Osteocyte (in vitro differentiated cells): ENCODE data around the gene PELI3. TPM values are rescaled to one million over a fixed set of nuclear protein-coding genes. Genes with fewer than 3 reads are reported as not detected.

ENCODE experiments used
- DNase-seq: peaks from one replicate; pipeline ENCODE4 v3.0.0; 2021; ENCODE audit warnings: mixed read lengths; ENCODE audit not compliant: unreplicated experiment; ENCODE audit errors: extremely low spot score
- H3K27ac Mint-ChIP-seq: one replicate; pipeline ENCODE4 v1.8.0; 2021; ENCODE audit warnings: mild to moderate bottlenecking, mixed read lengths; ENCODE audit not compliant: unreplicated experiment
- H3K27me3 Mint-ChIP-seq: one replicate; pipeline ENCODE4 v1.8.0; 2021; ENCODE audit warnings: mixed read lengths; ENCODE audit not compliant: unreplicated experiment
- H3K36me3 Mint-ChIP-seq: one replicate; pipeline ENCODE4 v1.8.0; 2021; ENCODE audit warnings: mixed read lengths; ENCODE audit not compliant: unreplicated experiment
- H3K4me1 Mint-ChIP-seq: one replicate; pipeline ENCODE4 v1.8.0; 2021; ENCODE audit warnings: mixed read lengths; ENCODE audit not compliant: unreplicated experiment
- H3K4me3 Mint-ChIP-seq: one replicate; pipeline ENCODE4 v1.8.0; 2021; ENCODE audit warnings: mild to moderate bottlenecking, moderate library complexity, mixed read lengths; ENCODE audit not compliant: unreplicated experiment
- H3K9me3 Mint-ChIP-seq: one replicate; pipeline ENCODE4 v1.8.0; 2021; ENCODE audit warnings: mixed read lengths; ENCODE audit not compliant: unreplicated experiment
- total RNA-seq: library from RNA; stranded (reverse); gene quantifications from 2 replicates; pipeline ENCODE4 v1.2.1, GENCODE V29; 2021
- TF ChIP-seq, protein P1 (sequence below): fragments of 200-600 bp; sonication (generic); IDR thresholded peaks from 2 replicates; pipeline ENCODE4 v1.5.0; 2021; ENCODE audit warnings: antibody characterized with exemption, mild to moderate bottlenecking, moderate library complexity

PELI3 gene
- total RNA-seq, 1 donor from 2014 or later = 13.6 TPM

DNA sequence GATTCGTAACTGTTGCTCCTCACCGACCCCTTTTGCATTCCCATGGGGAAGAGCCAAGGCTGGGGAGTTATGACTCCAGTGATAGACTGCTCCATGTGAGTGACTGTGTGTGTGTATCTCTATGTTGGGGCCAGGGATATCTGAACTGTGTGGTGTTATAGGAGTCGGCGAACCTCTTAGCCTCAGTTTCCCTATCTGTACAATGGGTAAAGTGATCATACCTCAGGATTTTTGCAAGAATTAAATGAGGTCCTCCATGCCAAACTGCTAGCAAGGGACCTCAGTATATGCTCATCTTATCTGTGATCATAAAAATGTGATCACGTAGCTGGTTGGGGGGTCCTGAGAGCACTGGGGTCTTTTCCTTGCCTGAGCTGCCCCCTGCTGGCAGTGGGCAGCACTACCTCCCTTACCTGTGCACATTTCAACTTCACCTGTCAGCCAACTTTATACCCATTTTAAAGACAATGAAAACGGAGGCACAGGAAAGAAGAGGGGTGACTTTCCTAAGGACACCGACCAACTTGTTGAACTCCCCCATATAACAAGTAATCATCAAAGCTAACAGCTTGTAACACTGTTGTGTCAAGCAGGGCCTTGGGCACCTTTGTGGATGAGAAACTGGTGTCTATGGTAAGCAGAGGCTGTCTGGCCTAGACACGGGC, 12.2 kb downstream of the PELI3 start:
- no peaks in the 10 kb centered on the region for H3K27me3 Mint-ChIP-seq
- TF ChIP-seq, protein P1, sequence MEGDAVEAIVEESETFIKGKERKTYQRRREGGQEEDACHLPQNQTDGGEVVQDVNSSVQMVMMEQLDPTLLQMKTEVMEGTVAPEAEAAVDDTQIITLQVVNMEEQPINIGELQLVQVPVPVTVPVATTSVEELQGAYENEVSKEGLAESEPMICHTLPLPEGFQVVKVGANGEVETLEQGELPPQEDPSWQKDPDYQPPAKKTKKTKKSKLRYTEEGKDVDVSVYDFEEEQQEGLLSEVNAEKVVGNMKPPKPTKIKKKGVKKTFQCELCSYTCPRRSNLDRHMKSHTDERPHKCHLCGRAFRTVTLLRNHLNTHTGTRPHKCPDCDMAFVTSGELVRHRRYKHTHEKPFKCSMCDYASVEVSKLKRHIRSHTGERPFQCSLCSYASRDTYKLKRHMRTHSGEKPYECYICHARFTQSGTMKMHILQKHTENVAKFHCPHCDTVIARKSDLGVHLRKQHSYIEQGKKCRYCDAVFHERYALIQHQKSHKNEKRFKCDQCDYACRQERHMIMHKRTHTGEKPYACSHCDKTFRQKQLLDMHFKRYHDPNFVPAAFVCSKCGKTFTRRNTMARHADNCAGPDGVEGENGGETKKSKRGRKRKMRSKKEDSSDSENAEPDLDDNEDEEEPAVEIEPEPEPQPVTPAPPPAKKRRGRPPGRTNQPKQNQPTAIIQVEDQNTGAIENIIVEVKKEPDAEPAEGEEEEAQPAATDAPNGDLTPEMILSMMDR = peak; percentile 74
- DNase-seq = no peak

DNA sequence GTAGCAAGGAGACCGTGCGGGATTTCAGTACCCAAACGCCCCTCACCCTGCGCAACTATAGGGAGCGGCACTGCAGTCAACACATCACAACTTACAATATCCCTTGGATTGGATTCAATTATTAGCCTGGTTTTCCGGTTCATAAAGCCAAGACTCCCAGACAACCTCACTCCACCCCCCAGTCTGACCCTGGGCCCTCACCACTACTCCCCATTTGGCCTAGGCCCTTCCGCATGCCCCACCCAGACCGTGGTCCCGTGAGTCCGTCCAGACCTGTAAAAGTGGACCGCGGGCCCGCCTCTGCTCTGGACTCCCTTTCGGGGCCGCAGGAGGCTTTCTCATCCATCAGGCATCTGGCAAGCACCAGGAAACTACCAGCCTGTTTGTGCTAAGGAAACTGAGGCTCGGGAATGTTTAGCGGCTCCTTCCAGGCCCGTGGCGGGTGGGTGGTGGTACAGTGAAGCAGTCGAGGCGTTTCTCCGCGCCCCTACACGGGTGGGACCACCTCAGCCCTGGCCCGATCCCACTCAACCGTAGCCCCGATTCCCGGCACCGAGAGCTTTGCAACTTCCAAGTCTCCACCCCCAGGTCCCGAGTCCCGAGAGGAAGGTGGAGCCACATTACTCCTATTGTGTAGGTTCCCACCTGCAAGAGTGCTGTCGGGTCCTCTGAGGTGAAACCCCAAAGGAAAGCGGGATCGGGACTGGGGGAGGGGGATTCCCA, 12.8 kb downstream of the PELI3 start:
- Mint-ChIP-seq H3K4me1 (peaks cover 21% of the 10 kb centered on the region), H3K27me3 (no peaks in the 10 kb centered on the region), H3K36me3 (no peaks in the 10 kb centered on the region), H3K4me3 (peak overlapping the region; percentile 93), H3K9me3 (no peaks in the 10 kb centered on the region), H3K27ac (peak overlapping the region; percentile 94)
- DNase-seq = no peak
- TF ChIP-seq, protein P1 = no peak

More for the DNA sequence above, 12.2 kb downstream of the PELI3 start:
- Mint-ChIP-seq H3K9me3 (no peaks in the 10 kb centered on the region), H3K27ac (peak overlapping the region; percentile 94), H3K4me3 (peak overlapping the region; percentile 93), H3K36me3 (no peaks in the 10 kb centered on the region), H3K4me1 (peaks cover 21% of the 10 kb centered on the region)

DNA sequence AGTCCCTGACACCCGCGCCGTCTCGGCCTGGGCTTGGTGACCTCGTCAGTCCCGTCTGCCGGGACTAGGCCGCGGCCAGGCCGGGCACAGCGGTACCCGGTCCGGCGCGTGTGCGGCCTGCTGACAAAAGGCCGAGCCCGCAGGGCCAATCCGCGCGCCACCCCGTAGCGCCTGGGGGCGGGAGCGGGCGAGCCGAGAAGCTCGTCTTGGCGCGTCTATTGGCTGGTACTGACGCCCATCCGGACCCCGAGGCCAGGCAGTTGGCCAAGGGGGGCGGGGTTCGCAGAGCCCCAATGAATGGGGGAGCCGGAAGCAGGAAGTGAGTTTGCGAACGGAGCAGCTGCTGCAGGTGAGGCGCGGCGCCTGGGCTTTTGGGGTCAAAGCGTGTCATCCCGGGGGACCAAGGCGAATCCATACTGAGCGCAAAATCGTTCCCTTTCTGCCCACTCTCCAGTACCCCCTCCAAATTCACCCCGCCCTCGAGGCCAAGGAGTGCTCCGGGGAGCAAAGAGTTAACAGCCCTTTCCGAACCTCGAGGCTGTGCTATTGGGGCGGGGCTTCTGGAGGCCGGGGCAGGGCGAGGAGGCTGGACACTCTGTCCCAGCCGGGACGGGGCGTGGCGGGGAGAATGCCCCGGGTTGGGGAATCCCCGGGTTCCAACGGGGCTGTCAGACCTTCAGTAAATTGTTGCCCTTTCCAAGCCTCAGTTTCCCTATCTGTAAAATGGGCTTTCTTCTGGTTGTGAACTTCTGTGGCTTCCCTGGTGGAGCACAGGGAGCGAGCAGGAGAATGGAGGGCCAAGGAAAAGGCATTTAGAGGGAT, 13.6 kb downstream of the PELI3 start, which contains the start of gene DPP3:
Gene DPP3, plus strand, starts transcription at position 318 of the 822 bp plus-strand sequence. CDS start 1,767 bp downstream, outside the sequence.
- Mint-ChIP-seq H3K36me3 (no peaks in the 10 kb centered on the region), H3K4me1 (peaks cover 21% of the 10 kb centered on the region), H3K27me3 (no peaks in the 10 kb centered on the region), H3K9me3 (no peaks in the 10 kb centered on the region), H3K4me3 (peak within 1 kb of the TSS; percentile 93), H3K27ac (peak within 1 kb of the TSS; percentile 94)
- TF ChIP-seq, protein P1 = no peak
- DNase-seq = peak; percentile 99

DNA sequence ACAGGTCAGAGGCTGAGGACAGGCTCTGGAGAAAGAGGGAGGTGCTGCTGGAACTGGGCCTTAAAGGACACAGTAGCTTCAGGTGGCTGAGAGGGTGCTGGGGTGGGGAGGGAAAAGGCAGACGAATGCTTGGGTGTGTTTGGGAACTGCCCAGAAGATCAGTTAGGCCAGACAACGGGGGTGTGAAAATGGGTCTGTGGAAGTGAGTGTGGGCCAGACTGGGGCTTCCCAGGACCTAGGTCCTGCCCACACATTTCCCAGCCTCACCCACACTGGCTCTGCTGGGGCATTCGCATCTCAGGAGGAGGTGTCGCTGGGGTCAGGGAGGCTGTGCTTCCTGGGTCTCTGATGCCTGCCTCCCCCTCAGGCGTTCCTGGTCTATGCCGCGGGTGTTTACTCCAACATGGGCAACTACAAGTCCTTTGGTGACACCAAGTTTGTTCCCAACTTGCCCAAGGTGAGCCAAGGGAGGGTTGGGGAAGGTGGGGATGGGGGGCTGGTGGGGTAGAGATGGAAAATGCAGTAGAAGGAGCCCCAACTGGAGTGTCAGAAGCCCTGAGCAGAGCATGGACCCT, 18.2 kb downstream of the PELI3 start:
- H3K27ac Mint-ChIP-seq = no peak overlapping the region
- TF ChIP-seq, protein P1 = no peak

More for the DNA sequence above, 18.2 kb downstream of the PELI3 start:
- no peak for DNase-seq
- Mint-ChIP-seq H3K36me3 (peaks cover 12% of the 10 kb centered on the region), H3K27me3 (no peaks in the 10 kb centered on the region), H3K9me3 (no peaks in the 10 kb centered on the region), H3K4me1 (peaks cover 5% of the 10 kb centered on the region), H3K4me3 (no peak overlapping the region)
